Renal pelvis (tissue), 4 donors: Measurements from ENCODE around the gene CRYGB. TPM values are rescaled to one million over a fixed set of nuclear protein-coding genes. Genes with fewer than 3 reads are reported as not detected.
"Not testable (repeated sequence)": the region's sequence is repeated elsewhere in the genome, so short reads cannot be mapped to it uniquely, and the experiment has no call there.

Experiments
- DNase-seq: peaks from one replicate; pipeline ENCODE4 v3.0.0-alpha.2; 2013
- polyA plus RNA-seq, 3 donors: library from polyadenylated mRNA; unstranded; fragments of 120-200 nt; gene quantifications; one replicate each; pipeline ENCODE4 v1.2.1, GENCODE V29; 2013; ENCODE audit not compliant: insufficient read length in 3 of 3

CRYGB gene
- polyA plus RNA-seq, 3 donors: not detected

DNA sequence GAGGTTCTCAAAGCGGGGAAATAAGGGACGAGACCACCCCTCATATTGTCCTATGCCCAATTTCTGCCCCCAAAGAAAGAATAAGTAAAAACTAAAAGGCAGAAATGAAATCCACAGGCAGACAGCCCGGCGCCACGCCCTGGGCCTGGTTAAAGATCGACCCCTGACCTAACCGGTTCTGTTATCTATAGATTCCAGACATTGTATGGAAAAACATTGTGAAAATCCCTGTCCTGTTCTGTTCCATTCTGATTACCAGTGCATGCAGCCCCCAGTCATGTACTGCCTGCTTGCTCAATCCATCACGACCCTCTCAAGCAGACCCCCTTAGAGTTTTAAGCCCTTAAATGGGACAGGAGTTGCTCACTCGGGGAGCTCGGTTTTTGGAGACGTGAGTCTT is 28.6 kb downstream of the CRYGB start:
- DNase-seq: not testable (repeated sequence)

DNA sequence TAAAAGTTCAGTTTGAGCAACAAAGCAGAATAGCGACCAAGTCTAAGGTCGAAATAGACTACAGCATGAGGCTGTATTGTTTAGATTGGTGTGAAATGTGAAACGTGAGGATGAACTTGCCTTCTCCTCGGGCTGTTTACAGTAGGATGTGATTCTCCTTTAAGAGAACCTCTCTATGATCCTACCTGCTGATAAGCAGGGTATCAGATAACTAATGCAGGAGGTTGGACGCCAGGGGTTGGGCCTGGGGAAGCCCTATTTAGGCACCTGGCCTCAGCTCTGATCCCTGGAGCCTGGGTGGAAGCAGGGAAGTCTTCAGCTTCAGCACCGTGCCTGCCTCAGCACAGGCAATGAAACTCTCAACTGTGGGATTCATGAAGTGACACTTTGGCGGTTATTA is 33.0 kb downstream of the CRYGB start:
- no peak for DNase-seq

DNA sequence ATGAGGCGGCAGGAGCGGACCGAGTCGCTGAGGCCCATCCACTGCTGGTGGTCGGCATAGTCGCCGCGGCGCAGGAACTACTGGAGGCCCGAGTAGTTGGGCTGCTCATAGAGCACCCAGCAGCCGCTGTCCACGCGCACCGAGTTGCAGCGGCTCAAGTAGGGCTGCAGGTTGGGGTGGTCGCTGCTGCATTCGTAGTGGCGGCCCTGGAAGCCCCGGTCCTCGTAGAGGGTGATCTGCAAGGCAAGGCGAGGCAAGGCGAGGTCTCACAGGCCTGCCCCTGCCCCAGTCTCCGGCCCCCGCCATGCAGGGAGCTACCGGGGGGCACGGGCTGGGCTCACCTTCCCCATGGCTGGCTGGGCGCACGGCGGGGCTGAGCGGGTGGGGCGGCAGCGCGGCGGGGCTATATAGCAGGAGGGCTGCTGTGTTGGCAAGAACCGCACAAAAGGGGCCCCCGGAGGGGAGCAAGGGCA is 33.6 kb downstream of the CRYGB start:
- not testable (repeated sequence) for DNase-seq

GRCh38 chr2:208103616-208104015 is 42.3 kb downstream of the CRYGB start:
- no peak for DNase-seq

GRCh38 chr2:208101716-208102631 is 44.0 kb downstream of the CRYGB start:
- no peak for DNase-seq

DNA sequence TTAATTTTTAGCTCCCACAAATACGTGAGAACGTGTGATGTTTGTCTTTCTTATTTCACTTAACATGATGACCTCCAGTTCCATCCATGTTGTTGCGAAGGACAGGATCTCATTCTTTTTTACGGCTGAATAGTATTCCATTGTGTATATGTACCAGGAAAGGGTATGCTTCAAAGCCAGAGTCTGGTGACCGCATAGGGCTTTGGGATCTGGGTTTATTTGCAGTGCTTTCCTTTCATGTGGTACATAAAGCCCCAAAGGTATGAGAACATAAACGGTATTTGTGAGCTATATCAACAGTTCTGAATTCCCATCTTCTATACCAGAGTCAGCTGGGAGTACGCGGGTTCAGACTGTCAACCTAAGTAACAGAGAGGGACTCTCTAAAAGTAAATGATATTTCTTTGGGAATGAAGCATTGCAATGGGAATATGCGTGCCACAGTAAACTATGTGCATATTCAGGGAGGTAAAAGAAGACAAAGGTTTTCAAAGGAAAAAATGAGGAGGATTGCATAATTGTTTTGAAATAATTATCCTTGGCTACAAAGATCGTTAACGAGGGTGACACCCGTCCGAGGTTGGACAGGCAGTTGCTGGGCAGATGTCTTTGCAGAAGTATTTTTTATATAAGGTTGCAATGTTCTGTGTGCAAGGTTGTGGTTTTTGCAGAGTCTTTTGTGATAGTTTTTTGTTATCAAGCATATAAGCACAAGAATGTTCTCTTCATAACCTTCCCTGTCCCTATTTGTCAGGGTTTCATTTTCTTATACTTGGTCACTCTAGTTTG is 46.1 kb downstream of the CRYGB start:
- no peak for DNase-seq

DNA sequence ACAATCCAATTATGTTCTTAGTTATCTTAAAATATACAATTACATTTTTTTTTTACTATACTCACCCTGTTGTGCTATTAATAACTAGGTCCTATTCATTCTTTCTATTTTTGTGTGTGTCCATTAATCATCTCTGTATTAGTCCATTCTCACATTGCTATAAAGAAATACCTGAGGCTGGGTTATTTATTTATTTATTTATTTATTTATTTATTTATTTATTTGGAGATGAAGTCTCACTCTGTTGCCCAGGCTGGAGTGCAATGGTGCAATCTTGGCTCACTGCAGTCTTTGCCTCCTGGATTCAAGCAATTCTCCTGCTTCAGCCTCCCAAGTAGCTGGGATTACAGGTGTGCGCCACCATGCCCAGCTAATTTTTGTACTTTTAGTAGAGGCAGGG is 47.3 kb downstream of the CRYGB start:
- not testable (repeated sequence) for DNase-seq

DNA sequence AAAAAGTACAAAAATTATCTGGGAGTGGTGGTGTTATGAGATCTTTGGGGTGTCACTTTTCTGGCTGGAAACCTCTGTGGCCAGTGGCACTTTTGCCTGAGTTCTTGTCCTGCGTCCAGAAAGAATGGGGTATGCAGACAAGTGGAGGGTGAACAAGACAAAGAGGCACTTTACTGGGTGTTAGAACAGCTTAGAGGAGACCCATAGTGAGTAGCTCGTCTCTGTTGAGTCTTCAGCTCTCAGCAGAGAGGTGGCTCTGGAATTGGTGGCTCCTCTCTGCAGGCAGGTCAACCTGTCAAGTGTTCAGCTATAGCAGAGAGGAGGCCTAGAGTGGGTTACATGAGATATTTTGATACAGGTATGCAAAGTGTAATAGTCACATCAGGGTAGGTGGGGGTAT is 47.7 kb downstream of the CRYGB start:
- DNase-seq: no peak

GRCh38 chr2:208097801-208098200 is 48.2 kb downstream of the CRYGB start:
- no peak for DNase-seq

GRCh38 chr2:208097313-208097712 is 48.6 kb downstream of the CRYGB start:
- DNase-seq: no peak

DNA sequence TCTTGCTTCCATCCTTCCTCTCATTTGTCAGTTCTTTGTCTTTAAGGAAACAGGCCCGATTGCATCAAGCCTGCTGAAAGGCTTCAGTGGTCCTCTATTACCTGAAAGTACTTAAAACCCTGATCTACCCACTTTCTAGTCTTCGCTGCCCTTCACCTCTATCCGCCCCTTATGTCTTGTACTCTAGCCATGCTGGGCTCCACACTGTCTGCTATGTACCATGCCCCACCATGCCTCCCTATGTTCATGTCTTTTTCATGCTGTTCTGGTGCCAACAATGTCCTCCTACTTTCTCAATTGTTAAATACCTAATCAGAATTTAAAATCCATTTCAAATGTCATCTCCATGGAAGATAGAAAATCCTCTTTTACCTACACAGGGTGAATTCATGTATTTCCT is 49.9 kb downstream of the CRYGB start:
- no peak for DNase-seq

GRCh38 chr2:208093128-208093527 is 52.8 kb downstream of the CRYGB start:
- no peak for DNase-seq

Other genes starting within 250 kb of the CRYGB start
- 10 to 100 TPM; 11.5 to 13.9 (median 12.1) TPM for gene PLEKHM3, start 120.6 kb downstream of the CRYGB start, polyA plus RNA-seq
- under 1 TPM in 1 of 3 donors, not detected in 2; 0.26 TPM for gene CRYGD, start 21.6 kb downstream of the CRYGB start, polyA plus RNA-seq
- not detected for gene CRYGC, start 16.3 kb downstream of the CRYGB start, polyA plus RNA-seq
- not detected for gene CRYGA, start 17.4 kb upstream of the CRYGB start, polyA plus RNA-seq
- gene C2orf80, start 43.9 kb upstream of the CRYGB start, polyA plus RNA-seq: under 1 TPM; 0.27 to 0.96 (median 0.32) TPM
- gene IDH1, start 108.9 kb upstream of the CRYGB start, polyA plus RNA-seq: 100 to 1,000 TPM; 102 to 111 (median 103) TPM
- gene PIKFYVE, start 120.1 kb upstream of the CRYGB start, polyA plus RNA-seq: 10 to 100 TPM; 20.1 to 30.8 (median 28.0) TPM